ENCODE results near the gene TMOD1.
A peak's percentile ranks its signal among the peaks of the same experiment; 100 is the strongest.

TMOD1 gene

GRCh38 chr9:97633859-97634490 lies 132.5 kb downstream of the TMOD1 start:
- peak overlapping the region; percentile 99 for H3K27ac Mint-ChIP-seq
- ATAC-seq (ENCODE audit: low read depth) (no peak), DNase-seq (ENCODE audit: low spot score in 2 of 2) (no peak)
- H3K36me3 Mint-ChIP-seq: peaks cover 2% of the 10 kb centered on the region
- peak overlapping the region; percentile 99 for H3K4me3 Mint-ChIP-seq
- peaks cover 44% of the 10 kb centered on the region for H3K4me1 Mint-ChIP-seq
- H3K9me3 Mint-ChIP-seq: no peaks in the 10 kb centered on the region
- no peaks in the 10 kb centered on the region for H3K27me3 Mint-ChIP-seq

- H3K36me3 Mint-ChIP-seq: no peaks in the 10 kb centered on the region
- no peaks in the 10 kb centered on the region for H3K9me3 Mint-ChIP-seq
- H3K4me3 Mint-ChIP-seq: peak overlapping the region; percentile 27
- no peaks in the 10 kb centered on the region for H3K27me3 Mint-ChIP-seq
- peaks cover 43% of the 10 kb centered on the region for H3K4me1 Mint-ChIP-seq
- H3K27ac Mint-ChIP-seq: peak overlapping the region; percentile 99
- DNase-seq (ENCODE audit: low spot score in 2 of 2): no peak
- ATAC-seq (ENCODE audit: low read depth): no peak
Measured at GRCh38 chr9:97635026-97635425, 133.6 kb downstream of the TMOD1 start.

- no peak for ATAC-seq (ENCODE audit: low read depth)
- H3K36me3 Mint-ChIP-seq: no peaks in the 10 kb centered on the region
- peaks cover 36% of the 10 kb centered on the region for H3K4me1 Mint-ChIP-seq
- H3K27ac Mint-ChIP-seq: peak overlapping the region; percentile 7
- no peaks in the 10 kb centered on the region for H3K9me3 Mint-ChIP-seq
- H3K27me3 Mint-ChIP-seq: no peaks in the 10 kb centered on the region
- DNase-seq (ENCODE audit: low spot score in 2 of 2): no peak
- no peak overlapping the region for H3K4me3 Mint-ChIP-seq
Measured at GRCh38 chr9:97636903-97637302, 135.4 kb downstream of the TMOD1 start.

GRCh38 chr9:97638666-97639065 lies 137.2 kb downstream of the TMOD1 start:
- Mint-ChIP-seq H3K9me3 (no peaks in the 10 kb centered on the region), H3K27ac (peak overlapping the region; percentile 62), H3K4me1 (peaks cover 32% of the 10 kb centered on the region), H3K36me3 (peaks cover 4% of the 10 kb centered on the region), H3K4me3 (no peak overlapping the region), H3K27me3 (no peaks in the 10 kb centered on the region)
- no peak for ATAC-seq (ENCODE audit: low read depth)
- no peak for DNase-seq (ENCODE audit: low spot score in 2 of 2)

GRCh38 chr9:97640325-97640724 lies 138.9 kb downstream of the TMOD1 start:
- Mint-ChIP-seq H3K9me3 (no peaks in the 10 kb centered on the region), H3K27ac (no peak overlapping the region), H3K4me1 (peaks cover 29% of the 10 kb centered on the region), H3K36me3 (peaks cover 8% of the 10 kb centered on the region), H3K4me3 (no peak overlapping the region), H3K27me3 (no peaks in the 10 kb centered on the region)
- DNase-seq (ENCODE audit: low spot score in 2 of 2) (no peak), ATAC-seq (ENCODE audit: low read depth) (no peak)

- H3K4me3 Mint-ChIP-seq: no peak overlapping the region
- ATAC-seq (ENCODE audit: low read depth) (no peak), DNase-seq (ENCODE audit: low spot score in 2 of 2) (no peak)
- peaks cover 5% of the 10 kb centered on the region for H3K4me1 Mint-ChIP-seq
- no peaks in the 10 kb centered on the region for H3K9me3 Mint-ChIP-seq
- no peaks in the 10 kb centered on the region for H3K27me3 Mint-ChIP-seq
- no peak overlapping the region for H3K27ac Mint-ChIP-seq
- peaks cover 16% of the 10 kb centered on the region for H3K36me3 Mint-ChIP-seq
Measured at GRCh38 chr9:97645720-97646119, 144.3 kb downstream of the TMOD1 start.

GRCh38 chr9:97647996-97648395 lies 146.5 kb downstream of the TMOD1 start:
- peaks cover 20% of the 10 kb centered on the region for H3K36me3 Mint-ChIP-seq
- H3K4me3 Mint-ChIP-seq: no peak overlapping the region
- H3K4me1 Mint-ChIP-seq: peaks cover 5% of the 10 kb centered on the region
- H3K27ac Mint-ChIP-seq: no peak overlapping the region
- DNase-seq (ENCODE audit: low spot score in 2 of 2): no peak
- ATAC-seq (ENCODE audit: low read depth): no peak
- no peaks in the 10 kb centered on the region for H3K9me3 Mint-ChIP-seq
- H3K27me3 Mint-ChIP-seq: no peaks in the 10 kb centered on the region

Data from memory B cell (primary cell).